Measurements from ENCODE around the gene ZNF341.

- TF ChIP-seq EZH2 (IDR thresholded peaks at IDR 0.05; ENCODE audit: borderline replicate concordance, low read depth, low read length): no peak
- TF ChIP-seq HDAC6 (IDR thresholded peaks at IDR 0.05; ENCODE audit: low read depth, low read length): no peak
- TF ChIP-seq CHCHD3 (CRISPR knock-in tag; IDR thresholded peaks at IDR 0.05): no peak
- TF ChIP-seq GTF2A2 (tag; IDR thresholded peaks at IDR 0.05): no peak
- TF ChIP-seq KDM1A (IDR thresholded peaks at IDR 0.05): no peak
Observed at GRCh38 chr20:33751775-33752174, 20.0 kb downstream of the ZNF341 start.

All from K562 (cell line).